Ramos (cell line): ENCODE data around the gene NUDT21.
"Not testable (repeated sequence)": the region's sequence is repeated elsewhere in the genome, so short reads cannot be mapped to it uniquely, and the experiment has no call there.

Experiments
- in situ Hi-C: fragments of 300-500 bp; cut with MboI; formaldehyde crosslinking; loops from one replicate; pipeline ENCODE4 v1.14.3; 2022; ENCODE audit warnings: low sequenced_read_pairs; ENCODE audit not compliant: unreplicated experiment

Gene NUDT21

GRCh38 chr16:56450986-56451752 is at the start of gene NUDT21, which contains the start of gene OGFOD1:
NUDT21 (minus strand) TSS chr16:56451332; CDS start chr16:56451202, 130 bp downstream.
OGFOD1 (plus strand) TSS chr16:56451554; CDS start chr16:56451613, 59 bp downstream.
- in situ Hi-C loops = no loop called here

GRCh38 chr16:56493815-56494214 is 42.7 kb upstream of the NUDT21 start:
- in situ Hi-C loops = no loop called here

GRCh38 chr16:56493126-56493525 is 42.0 kb upstream of the NUDT21 start:
- in situ Hi-C loops = no loop called here

- in situ Hi-C loops = no loop called here
Measured at GRCh38 chr16:56491657-56492261, 40.6 kb upstream of the NUDT21 start.

GRCh38 chr16:56488868-56489267 is 37.7 kb upstream of the NUDT21 start:
- in situ Hi-C loops = not testable (repeated sequence)

GRCh38 chr16:56488035-56488434 is 36.9 kb upstream of the NUDT21 start:
- in situ Hi-C loops = no loop called here

- in situ Hi-C loops = no loop called here
Measured at GRCh38 chr16:56483394-56483793, 32.3 kb upstream of the NUDT21 start.

GRCh38 chr16:56482683-56483236 is 31.6 kb upstream of the NUDT21 start:
- in situ Hi-C loops = no loop called here

- in situ Hi-C loops = no loop called here
Measured at GRCh38 chr16:56481468-56482122, 30.5 kb upstream of the NUDT21 start.

- in situ Hi-C loops = no loop called here
Measured at GRCh38 chr16:56480776-56481467, 29.8 kb upstream of the NUDT21 start.

- in situ Hi-C loops = no loop called here
Measured at GRCh38 chr16:56479469-56479868, 28.3 kb upstream of the NUDT21 start.

GRCh38 chr16:56478281-56479049 is 27.3 kb upstream of the NUDT21 start:
- in situ Hi-C loops = no loop called here

- in situ Hi-C loops = no loop called here
Measured at GRCh38 chr16:56477096-56477878, 26.2 kb upstream of the NUDT21 start.

- in situ Hi-C loops = no loop called here
Measured at GRCh38 chr16:56475201-56475600, 24.1 kb upstream of the NUDT21 start.

- in situ Hi-C loops = no loop called here
Measured at GRCh38 chr16:56470666-56471065, 19.5 kb upstream of the NUDT21 start.

GRCh38 chr16:56470232-56470631 is 19.1 kb upstream of the NUDT21 start:
- in situ Hi-C loops = no loop called here

GRCh38 chr16:56469748-56470147 is 18.6 kb upstream of the NUDT21 start:
- in situ Hi-C loops = no loop called here

GRCh38 chr16:56468800-56469199 is 17.7 kb upstream of the NUDT21 start:
- in situ Hi-C loops = no loop called here

- in situ Hi-C loops = no loop called here
Measured at GRCh38 chr16:56466344-56466743, 15.2 kb upstream of the NUDT21 start.
